CD1c-positive myeloid dendritic cell (primary cell): ENCODE results near the gene CTAGE8.
"Not testable (repeated sequence)": the region's sequence is repeated elsewhere in the genome, so short reads cannot be mapped to it uniquely, and the experiment has no call there.

Source experiments
- DNase-seq: peaks from one replicate; pipeline ENCODE4 v3.0.0-alpha.2; 2016; ENCODE audit errors: extremely low spot score

CTAGE8 gene, protein sequence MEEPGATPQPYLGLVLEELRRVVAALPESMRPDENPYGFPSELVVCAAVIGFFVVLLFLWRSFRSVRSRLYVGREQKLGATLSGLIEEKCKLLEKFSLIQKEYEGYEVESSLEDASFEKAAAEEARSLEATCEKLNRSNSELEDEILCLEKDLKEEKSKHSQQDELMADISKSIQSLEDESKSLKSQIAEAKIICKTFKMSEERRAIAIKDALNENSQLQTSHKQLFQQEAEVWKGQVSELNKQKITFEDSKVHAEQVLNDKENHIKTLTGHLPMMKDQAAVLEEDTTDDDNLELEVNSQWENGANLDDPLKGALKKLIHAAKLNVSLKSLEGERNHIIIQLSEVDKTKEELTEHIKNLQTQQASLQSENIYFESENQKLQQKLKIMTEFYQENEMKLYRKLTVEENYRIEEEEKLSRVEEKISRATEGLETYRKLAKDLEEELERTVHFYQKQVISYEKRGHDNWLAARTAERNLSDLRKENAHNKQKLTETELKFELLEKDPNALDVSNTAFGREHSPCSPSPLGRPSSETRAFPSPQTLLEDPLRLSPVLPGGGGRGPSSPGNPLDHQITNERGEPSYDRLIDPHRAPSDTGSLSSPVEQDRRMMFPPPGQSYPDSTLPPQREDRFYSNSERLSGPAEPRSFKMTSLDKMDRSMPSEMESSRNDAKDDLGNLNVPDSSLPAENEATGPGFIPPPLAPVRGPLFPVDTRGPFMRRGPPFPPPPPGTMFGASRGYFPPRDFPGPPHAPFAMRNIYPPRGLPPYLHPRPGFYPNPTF

DNA sequence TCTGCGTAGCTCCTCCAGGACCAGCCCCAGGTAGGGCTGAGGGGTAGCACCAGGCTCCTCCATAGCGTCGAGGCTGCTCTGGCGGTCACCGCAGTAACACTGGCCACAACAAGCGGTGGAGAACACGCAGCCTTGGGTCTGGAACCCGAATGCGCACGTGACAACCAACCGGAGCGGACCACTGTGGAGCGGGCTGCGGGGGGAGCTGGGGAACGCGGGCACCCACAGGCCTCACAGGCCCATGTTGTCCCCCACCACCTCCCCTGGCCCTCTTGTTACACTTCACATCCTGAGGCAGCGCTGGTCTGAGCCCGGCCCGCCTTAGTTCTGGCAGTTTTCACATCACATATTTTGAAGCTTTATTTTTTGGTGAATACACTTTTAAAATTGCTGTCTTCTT is at the start of gene CTAGE8:
Gene CTAGE8 (minus strand): TSS at position 101 of the 400 bp plus-strand sequence. CDS start 38 bp downstream, at position 63.
- not testable (repeated sequence) for DNase-seq

DNA sequence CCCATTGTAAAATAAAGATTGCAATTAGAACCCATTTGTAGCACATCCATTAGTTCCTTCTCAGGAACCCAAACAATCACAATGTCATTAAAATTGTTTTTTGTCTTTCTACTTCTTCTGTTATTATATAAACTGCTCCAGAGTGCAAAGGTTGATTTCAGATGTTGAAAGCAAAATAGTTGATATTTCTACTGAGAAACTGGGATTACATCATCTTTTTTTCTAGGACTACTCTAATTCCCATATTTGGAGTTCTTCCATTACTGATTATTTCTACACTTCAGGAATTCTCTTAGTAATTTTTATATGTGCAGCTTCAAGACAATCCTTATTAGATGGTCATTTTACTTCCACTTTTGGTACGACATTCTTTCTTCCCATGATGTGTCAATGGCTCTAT is 48.4 kb upstream of the CTAGE8 start:
- not testable (repeated sequence) for DNase-seq

DNA sequence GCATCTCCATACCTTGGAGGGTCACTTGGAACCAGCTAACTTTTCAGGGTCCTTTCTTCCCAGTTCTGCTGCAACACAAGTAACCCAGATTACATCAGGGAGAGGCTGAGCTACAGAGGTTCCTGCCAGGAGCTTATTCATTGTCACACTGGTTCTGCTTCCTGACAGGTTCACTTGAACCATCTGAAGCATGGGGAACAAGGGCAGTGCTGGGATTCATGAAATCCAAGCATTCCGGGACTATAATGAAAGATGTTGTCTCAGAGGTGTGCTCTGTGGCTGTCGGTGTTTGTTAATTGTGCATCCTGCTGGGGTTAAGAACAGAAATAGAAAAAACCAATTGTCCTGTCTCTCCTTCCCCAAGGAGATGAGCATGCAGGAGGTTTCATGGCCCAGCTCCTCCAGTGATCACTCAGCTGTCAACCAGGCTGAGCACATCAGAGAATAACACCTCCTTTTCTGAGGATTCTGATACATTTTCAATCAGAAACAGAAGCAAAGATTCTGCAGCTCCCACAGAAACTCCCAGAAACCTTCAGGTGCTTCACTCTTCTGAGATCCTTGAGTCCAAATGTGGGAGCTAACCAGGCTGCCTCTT is 42.9 kb upstream of the CTAGE8 start, which contains the start of gene OR2A1:
Gene OR2A1 (plus strand): TSS at position 548 of the 598 bp plus-strand sequence. CDS start 5,706 bp downstream, outside the sequence.
- not testable (repeated sequence) for DNase-seq

DNA sequence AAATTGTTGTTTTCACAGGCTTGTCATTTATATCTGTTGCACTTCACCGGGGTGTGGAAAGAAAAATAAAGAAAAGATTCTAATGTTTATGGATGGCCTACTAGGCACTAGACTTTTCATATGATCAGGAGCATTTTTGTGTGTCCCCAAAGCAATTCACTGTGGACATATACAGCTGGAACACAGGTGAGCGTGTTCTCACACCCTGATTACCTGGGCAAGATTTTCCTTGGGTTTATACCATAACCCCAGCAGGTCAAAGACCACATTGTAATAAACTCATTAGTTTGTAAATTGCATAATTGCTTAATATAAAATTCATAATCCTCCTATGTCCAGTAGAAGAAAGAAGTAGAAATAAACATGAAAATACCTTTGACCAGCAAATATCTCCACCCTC is 42.1 kb upstream of the CTAGE8 start:
- not testable (repeated sequence) for DNase-seq

DNA sequence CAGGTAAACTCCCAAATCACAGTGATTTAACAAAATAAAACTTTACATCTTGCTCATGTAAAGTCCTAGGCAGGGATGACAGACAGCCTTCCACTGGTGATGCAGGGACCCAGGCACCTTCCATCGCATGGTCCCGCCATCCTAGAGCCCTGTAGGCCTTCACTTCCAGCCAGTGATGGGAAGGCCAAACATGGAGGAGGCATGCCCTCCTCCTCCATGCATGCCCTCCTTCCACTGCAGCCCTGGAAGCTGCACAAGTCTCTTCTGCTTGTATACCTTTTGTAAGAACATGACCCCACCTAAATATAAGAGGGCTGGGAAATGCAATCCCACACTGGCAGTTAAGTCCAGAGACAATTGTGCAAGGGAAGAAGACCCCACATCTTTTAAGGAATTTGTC is 40.6 kb upstream of the CTAGE8 start:
- not testable (repeated sequence) for DNase-seq

DNA sequence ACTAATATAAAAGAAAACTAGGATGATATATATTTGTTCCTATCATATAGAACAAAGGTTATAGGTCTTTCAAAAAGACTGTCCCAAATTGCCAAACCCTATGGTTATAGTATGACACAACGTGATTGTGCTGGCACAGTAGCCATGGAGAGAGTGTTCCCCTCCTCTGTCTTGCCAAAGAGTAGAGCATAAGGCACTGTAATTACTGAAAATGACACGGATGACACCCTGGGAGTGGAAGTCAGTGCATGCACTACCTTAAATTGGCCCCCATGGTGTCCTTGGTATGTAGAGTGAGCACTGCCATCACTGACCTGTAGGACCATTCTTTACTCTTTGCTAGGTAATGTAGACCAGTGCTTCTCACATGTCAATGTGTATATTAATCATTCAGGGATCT is 36.1 kb upstream of the CTAGE8 start:
- not testable (repeated sequence) for DNase-seq

DNA sequence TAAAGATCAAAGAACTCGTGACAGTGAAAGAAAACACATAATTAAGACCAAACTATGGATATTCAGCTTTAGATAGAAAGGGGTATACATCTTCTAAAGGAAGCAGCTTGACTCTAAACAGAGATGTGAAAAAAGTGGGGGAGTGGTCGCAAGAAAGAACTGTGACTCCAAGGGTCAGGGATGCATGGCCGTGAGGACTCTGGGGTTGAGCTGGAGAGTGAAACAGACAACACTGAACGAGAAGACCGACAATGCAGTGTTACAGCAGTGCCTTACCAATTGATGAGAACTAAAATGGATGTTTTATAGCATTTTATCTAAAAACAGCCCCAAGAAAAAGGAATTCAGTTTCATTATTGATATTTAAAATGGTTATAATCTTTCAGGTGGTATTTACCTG is 34.5 kb upstream of the CTAGE8 start:
- not testable (repeated sequence) for DNase-seq

DNA sequence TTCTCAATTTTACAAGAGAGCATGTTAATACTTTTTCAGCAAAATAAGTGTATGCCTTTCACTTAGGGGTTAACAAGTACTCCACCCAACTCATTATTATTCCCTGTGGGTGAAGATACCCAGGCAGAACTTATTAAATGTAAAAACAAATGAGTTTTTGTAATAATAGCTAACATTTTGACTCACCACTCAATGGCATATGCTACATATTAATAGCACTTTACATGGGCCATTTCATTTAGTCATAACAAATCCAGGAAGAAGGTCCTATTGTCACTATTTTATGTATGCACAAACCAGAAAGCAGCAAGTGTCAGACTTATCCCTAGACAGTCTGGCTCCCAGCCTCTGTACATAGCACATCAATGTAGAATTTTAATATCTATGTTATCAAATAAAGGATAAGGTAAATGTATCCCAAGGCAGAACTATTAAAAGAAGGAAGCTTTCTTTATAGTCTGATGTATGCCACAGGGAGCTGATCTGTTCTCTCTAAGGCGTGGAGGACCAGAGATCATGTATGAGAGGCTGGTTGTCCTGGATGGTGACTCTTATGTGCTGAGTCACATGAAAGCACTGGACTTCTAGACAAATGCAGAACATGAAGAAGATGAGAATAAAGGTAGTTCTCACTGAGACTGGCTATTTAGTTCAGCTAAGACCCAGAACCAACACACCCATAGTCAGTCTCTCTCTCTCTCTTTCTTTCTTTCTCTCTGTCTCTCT is 33.7 kb upstream of the CTAGE8 start:
- DNase-seq, result not testable (repeated sequence)

DNA sequence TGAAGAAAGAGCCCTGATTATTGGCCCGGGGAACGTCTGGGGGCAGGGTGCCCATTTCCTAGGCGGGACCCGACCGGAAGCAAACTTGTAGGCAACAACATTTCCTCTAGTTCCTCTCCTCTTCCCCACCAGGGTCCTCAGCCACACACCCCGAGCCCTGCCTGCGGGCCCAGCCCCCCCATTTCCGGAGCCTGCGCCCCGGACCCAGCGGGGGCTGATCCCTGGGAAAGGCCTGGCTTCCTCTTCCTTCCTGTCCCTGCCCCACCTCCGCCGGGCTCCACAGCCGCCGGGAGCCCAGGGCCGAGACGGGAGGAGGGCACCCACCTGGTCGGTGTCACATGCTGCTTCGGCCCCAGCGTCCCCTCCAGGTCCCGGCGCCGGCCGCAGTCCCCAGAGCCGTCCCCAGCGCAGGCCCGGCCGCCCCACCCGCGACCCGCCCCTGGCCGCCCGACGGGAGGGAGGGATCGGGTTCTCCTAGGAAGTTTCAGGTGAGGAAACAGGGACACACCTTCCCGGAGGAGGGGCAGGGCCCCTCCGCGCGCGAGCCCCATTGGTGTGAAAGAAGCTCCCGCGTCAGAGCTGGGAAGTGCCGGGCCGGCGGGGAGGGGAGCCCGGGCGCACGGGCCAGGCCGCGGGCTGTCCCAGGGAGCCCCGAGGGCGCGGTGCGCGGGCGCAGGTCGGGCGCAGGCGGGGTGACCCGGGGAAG is 24.9 kb upstream of the CTAGE8 start:
- not testable (repeated sequence) for DNase-seq

DNA sequence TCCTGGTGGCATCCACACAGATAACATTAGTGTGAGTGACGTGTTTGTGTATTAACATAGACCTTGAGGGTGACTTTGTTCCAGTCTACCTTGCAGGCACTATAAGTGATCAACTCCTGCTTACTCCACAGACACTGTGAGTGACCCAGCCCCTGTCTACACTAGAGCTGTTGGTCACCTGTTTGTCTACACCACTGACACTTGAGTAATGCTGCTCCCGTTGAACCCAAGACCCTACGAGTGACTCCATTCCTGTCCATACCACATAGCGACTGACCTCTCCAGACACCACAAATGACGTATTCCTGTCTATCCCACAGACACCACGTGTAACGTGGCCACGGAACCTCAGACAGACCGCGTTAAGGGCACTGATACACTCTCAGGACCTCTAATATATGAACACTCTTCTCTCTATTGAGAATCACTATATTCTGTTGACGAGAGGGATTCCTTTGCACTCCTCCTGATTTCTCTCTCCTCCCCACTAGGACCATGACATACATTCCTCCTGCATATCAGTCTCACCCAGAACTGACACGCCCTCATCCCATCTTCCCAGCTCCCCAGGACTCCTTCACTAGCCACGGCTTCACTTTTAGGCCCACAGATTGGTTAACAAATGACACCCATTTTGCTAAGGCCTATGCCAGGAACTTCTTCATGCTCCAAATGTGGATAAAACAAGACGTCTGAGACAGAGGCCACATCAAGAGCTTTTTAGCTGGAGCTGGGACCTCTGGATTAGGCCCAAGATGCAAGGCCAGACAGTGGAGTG is 23.5 kb upstream of the CTAGE8 start:
- not testable (repeated sequence) for DNase-seq

DNA sequence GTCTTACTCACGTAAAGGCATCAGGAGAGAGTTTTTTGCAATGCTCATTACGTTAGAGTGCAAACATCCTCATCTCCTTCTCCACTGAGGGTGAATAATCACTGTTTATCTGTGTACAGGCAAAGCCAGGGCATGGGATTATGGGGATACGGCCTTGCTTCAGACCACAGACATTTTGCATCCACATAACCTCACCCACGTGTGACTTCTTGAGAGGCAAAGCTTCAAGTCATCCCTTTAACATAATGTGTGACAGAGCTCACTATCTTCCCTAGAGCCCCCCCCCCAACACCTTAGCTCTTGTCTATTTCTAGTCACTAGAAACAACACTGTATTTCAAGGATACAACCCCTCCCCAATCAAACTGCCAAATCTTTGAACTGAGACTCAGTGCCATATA is 22.5 kb upstream of the CTAGE8 start:
- DNase-seq, result not testable (repeated sequence)

DNA sequence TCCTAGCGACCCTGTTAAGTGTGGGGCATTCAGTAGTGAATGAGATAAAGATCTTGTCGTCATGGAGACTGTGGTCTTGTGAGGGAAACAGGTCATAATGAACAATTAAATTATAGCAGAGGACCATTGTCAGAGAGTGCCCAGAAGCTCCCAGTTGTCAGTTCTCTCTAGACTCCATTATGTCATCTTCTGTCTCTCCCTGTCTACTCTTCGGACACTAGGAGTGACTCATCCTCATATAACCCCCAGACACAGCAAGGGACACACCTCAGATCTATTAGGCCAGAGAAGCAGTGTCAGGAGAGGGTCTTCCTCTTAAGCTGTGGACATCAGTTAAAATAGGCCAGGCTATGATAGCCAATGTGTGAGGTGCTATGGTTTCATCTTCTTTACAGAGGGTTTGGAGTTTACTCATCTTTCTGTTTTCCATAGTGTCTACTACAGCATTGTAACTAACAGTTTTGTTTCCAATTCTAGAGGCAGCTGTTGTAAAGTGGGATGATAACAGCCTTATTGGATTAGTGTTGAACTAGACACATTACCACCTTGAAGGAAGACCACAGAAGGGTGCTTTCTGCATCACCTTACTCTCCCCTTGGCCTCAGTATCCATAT is 18.2 kb upstream of the CTAGE8 start:
- not testable (repeated sequence) for DNase-seq

DNA sequence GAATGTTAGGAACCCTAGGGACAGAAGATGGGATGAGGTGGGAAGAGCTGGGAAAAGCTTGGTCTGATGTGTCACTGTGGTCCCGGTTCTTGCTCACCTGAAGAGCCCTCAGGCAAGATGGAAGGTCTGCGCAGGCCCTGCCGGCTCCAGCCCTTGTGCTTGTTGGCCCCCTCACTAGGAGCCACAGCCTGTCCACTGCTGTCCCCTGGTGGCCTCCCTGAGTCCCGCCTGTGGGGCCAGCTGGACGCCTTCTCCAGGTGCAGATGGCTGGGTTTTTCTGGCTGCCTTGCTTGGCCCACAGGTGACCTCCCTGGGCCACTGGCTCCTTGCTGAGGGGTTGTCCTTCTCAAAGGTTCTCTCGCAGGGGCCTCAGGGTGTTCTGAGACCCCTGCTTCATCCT is 14.6 kb upstream of the CTAGE8 start:
- not testable (repeated sequence) for DNase-seq

DNA sequence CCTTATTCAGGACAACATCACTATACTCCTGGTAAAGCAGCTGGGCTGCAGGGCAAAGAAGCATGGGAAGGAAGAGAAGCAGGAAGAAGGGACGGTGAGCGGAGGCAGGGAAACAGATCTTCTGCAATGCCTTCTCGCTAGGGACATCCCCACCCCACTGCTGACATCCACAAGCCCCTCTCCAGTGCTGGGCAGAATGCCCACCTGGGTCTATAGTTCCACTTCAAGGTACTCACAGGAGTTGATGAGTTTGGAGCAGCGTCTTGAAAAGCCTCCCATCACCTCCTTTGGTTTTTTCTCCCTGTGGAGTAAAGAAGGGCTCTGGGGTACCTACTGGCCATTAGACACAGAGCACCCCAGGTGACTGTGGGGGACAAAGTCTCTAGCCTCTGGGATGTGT is 13.4 kb upstream of the CTAGE8 start:
- not testable (repeated sequence) for DNase-seq

DNA sequence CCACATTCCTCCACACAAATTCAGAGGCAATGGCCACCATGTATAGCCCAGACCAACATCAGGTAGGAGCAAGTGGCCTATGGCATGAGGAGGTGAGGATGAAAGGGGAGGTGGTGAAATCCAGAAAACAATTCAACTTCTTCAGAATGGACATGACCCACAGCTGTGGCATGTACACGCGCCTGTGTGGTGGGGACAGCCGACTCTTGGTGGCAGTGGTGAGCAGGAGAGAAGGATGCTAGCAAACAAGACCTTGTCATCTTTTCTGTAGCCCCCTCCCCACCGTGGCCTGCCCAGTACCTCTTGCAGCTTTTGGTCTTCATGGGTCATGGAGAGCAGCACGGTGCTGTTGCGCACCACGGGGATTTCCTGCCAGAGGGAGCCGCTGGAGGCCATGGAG is 12.9 kb upstream of the CTAGE8 start:
- DNase-seq, result not testable (repeated sequence)

DNA sequence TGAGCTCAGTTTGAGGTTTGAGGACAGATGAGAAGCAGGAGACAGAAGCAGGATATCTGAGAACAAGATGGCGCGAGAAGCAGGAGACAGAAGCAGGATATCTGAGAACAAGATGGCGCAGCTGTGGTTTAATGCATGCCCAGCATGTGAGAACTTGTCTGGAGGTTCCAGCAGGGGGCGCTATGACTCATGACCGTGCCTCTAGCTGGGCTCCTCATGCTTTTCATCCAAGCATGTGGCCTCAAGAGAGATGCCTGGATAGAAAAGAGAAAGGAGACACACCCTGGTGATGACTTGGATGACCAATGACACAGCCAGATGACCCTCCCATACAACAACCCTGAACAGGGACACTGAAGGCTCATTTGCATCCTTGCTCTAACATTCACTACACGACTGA is 10.9 kb upstream of the CTAGE8 start:
- DNase-seq, result not testable (repeated sequence)

DNA sequence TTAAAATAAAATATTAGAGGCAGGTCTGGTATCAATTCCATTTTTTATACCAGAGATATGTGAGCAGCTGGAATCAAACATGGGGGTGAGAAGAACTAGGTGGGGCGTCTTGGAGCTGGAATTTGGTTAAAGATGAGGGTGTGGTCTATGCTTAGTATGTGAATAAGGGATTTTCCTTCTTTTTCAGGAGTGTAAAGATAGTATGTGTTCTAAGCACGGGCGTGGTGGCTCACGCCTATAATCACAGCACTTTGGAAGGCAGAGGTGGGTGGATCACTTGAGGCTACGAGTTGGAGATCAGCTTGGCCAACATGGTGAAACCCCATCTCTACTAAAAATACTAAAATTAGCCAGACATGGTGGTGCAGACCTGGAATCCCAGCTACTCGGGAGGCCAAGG is 6.2 kb upstream of the CTAGE8 start:
- not testable (repeated sequence) for DNase-seq

DNA sequence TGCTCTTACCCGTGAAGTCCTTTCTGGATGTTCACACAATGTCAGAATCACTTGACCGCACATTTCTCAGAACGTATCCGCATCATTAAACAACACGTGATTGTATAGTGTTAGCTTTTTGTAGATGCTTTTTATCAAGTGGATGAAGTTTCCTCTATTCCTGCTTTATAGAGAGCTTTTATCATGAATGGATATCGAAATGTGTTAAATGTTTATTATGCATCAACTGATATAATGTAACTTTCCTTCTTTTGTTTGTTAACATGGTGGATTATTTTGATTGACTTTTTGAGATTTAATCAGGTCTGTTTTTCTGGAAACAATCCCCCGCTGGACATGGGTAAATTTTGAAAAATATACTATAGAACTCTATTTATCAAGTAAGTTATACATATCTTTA is 4.4 kb downstream of the CTAGE8 start, which contains the start of gene OR2A7:
Gene OR2A7 (minus strand): TSS at position 101 of the 400 bp plus-strand sequence. CDS start 5,164 bp downstream, outside the sequence.
- DNase-seq, result not testable (repeated sequence)

DNA sequence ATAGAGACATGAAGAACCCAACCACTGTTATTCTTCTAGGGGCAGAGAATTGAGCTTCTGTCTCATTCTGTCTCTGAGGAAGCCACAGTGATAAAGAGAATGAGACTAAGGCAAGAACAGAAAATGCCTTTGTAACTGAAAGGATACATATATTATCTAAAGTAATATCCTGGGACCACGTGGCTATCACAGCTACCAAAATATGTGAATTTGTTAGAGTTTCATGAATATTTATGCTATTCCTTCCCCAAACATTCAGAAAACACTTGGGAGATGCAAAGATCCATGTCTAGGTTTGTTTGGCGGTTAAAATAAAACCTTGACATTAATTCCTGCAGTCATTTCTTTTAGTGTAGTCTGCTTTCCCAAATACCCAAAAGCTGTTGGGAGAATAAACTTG is 7.0 kb downstream of the CTAGE8 start:
- not testable (repeated sequence) for DNase-seq
